IPS DF 19.7 (cell line): ENCODE measurements around the gene NTRK2.

Experiments used
- DNase-seq: peaks from one replicate; pipeline ENCODE4 v3.0.0-alpha.2; 2013; ENCODE audit warnings: low read depth, low spot score

Gene NTRK2

GRCh38 chr9:84669288-84670137, at the start of gene NTRK2:
TSS of gene NTRK2 (plus strand) at chr9:84669729. CDS start at chr9:84670749, 1,020 bp downstream.
- no peak for DNase-seq

GRCh38 chr9:84620338-84620737, 49.2 kb upstream of the NTRK2 start:
- no peak for DNase-seq

DNA sequence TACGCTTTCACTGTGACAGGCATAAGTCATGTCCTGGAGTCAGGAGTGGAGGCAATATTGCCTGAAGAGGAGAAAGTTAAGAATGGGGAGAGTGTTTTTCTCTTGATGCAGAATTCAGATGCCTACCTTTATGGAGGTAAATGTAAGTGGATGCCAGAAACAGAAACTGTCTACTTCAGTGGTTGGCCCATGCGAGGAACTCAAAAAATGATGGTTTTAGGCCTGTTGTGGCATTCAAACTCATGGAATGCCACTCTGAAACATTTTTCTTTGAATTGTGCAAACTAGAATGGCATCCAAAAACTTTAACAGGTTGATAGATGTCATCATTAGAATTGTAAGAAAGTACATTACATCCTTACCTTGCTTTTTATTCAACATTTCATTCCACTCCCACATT, 47.7 kb upstream of the NTRK2 start:
- DNase-seq: no peak

- DNase-seq: no peak
These were observed 46.5 kb upstream of the NTRK2 start for GRCh38 chr9:84622981-84623380.

GRCh38 chr9:84636436-84636835, 33.1 kb upstream of the NTRK2 start:
- DNase-seq: no peak

- no peak for DNase-seq
These were observed 26.9 kb upstream of the NTRK2 start for GRCh38 chr9:84642553-84643141.

GRCh38 chr9:84647699-84648098, 21.8 kb upstream of the NTRK2 start:
- no peak for DNase-seq

GRCh38 chr9:84652496-84653120, 16.9 kb upstream of the NTRK2 start:
- no peak for DNase-seq

DNA sequence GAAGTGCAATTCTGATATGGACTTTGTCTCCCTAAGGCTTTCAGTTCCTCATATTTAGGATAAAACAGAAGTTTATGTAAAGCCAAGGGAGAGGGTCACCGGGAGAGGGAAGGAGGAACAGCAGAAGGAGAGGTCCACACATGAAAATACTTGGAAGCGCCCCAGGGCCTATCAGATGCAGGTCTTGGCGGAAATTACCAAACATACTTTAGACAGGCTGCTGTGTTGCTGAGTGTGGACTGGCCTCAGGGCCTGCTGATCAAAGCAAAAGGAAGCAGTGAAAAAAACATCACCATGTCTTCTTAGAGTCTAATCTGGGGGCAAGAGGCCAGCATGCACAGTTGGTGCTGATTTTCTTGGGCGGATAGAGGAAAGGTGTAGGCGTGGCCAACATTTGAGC, 14.1 kb upstream of the NTRK2 start:
- DNase-seq: no peak

DNA sequence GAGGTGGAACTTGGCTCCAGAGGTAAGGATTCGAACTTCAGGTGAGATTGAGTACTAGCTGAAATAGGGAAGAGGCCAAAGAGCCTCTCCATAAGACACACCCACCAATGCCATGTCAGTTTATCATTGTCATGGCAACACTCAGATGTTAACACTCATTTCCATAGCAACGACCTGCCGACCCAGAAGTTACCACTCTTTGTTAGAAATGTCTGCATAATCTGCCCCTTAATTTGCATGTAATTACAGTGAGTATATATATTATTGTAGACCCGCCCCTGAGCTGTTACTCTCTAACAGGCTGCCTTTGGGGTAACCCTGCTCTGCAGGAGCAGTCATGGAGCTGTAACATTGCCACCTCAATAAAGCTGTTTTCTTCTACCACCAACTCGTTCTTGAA, 10.2 kb upstream of the NTRK2 start:
- DNase-seq: no peak

- no peak for DNase-seq
These were observed 9.8 kb upstream of the NTRK2 start for GRCh38 chr9:84659773-84660172.

- no peak for DNase-seq
These were observed 1.8 kb upstream of the NTRK2 start for GRCh38 chr9:84667571-84668195.

- DNase-seq: no peak
These were observed 1.1 kb upstream of the NTRK2 start for GRCh38 chr9:84668196-84669012.

DNA sequence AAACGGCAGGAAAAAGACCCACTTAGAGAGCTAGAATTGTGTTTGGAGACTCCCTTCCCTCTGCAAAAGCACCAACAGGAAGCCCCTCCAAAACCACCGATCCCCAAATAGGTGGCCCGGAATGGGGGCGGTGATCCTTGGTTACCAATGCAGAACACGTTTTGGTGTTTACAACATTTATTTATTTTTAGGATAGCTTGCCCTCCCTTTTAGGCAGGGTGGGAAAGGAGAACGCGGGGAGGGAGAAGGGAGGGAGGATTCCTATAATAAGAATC, 579 bp upstream of the NTRK2 start:
- no peak for DNase-seq

DNA sequence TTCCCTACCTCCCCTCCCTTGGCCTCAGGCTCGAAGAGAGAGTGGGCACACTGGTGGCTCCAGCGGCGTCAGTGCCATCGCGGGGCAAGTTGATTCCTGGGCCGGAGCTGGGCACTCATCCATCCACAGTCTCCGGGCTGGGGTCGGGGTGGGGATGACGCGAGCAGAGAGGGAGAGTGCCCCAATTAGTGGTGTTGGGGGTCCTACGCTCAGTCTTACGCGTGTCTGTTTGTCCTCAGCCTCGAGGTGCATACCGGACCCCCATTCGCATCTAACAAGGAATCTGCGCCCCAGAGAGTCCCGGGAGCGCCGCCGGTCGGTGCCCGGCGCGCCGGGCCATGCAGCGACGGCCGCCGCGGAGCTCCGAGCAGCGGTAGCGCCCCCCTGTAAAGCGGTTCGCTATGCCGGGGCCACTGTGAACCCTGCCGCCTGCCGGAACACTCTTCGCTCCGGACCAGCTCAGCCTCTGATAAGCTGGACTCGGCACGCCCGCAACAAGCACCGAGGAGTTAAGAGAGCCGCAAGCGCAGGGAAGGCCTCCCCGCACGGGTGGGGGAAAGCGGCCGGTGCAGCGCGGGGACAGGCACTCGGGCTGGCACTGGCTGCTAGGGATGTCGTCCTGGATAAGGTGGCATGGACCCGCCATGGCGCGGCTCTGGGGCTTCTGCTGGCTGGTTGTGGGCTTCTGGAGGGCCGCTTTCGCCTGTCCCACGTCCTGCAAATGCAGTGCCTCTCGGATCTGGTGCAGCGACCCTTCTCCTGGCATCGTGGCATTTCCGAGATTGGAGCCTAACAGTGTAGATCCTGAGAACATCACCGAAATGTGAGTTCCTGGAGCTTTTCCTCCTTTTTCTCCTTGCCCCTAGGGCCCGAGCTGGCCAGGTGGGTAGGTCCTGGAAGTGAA, 861 bp downstream of the NTRK2 start:
- DNase-seq: no peak

DNA sequence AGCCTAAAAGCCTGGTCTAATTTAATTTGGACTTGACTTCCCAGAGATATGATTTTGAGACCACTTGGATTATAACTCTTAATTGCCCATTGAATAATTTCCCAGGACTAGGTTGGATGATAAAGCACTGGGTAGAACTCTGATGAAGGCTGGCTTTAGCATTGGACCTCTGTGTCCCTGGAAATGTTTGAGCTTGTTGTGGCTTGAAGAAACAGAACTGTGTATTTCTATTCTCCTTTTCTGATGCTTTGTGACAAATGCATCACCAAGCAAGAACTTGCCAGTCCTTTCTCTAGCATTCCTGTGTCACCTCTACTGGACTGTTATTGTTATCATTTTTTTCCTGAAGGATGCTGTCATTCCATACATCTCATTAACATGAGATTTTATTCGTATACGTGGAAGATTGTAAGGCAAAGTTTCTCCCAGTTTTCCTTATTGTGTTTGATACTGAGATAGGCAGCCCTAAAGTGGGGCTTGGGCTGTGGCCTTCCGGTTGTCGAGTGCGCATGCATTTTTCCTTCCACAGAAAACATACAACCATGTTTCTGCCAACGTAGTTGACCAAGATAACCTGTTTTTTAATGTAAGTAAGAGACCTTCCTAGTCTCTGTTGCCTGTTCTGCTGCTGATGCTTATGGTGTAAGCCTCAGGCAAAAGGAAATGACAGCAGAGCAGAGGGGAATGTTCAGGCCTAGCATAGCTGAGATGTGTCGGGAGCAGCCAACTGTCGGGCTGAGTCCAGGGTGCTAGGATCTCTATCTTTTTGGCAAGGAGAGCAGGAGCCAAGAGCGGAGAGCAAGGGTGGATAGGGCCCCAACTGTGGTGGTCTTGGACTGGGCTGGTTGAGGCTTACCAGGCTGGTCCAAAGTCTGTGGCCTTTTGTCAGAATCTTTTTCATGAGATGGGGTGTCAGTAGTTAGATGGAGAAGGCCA, 2.3 kb downstream of the NTRK2 start:
- DNase-seq: no peak

GRCh38 chr9:84673806-84674205, 4.3 kb downstream of the NTRK2 start:
- no peak for DNase-seq

GRCh38 chr9:84677080-84677479, 7.6 kb downstream of the NTRK2 start:
- no peak for DNase-seq

DNA sequence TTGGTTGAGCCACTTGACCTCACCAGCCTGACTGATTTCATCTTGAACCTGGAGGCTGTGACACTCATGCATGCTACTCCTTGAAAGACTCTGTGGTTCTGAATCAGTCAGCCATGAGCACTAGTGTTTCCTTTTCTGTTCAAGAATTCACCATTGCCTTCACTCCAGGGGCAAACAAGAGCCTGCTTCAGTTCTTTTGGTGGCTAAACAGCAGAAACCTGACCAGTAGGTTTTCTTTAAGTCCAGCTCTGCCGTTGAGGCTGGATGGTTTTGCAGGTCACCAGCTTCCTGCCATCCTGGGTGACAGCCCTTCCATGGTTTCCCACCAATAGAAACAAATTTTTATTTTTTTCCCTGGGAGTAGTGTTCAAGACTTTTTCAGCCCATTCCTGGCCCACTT, 10.0 kb downstream of the NTRK2 start:
- no peak for DNase-seq
